HCT116 (cell line): ENCODE measurements around the gene CHD2. TPM values are rescaled to one million over a fixed set of nuclear protein-coding genes. Genes with fewer than 3 reads are reported as not detected.

ENCODE experiments used
- ATAC-seq: fragments of 200-7000 bp; cut with Tn5 transposase; 2 replicates; pipeline ENCODE4 v1.9.1; 2020; ENCODE audit warnings: mild to moderate bottlenecking, moderate library complexity
- BruUV-seq: library from RNA; stranded (reverse); fragments of 400-500 nt; replicated peaks from 2 replicates; lab custom pipeline; 2021; lab: Mats Ljungman, UMichigan
- CTCF ChIA-PET: fragments of 300-600 bp; sonication (Branson Sonifier 250); formaldehyde crosslinking; loops from one replicate; lab custom pipeline; 2021; ENCODE audit warnings: antibody characterized with exemption; lab: Charles Lee
- POLR2A ChIA-PET: fragments of 300-600, 350-600 bp; sonication (Branson Sonifier 250); formaldehyde crosslinking; loops from one replicate; lab custom pipeline; 2021; ENCODE audit warnings: antibody characterized with exemption; lab: Charles Lee
- RAD21 ChIA-PET, 2 experiments: fragments of 300-600 bp; sonication (Branson Sonifier 250); formaldehyde crosslinking; loops; one replicate each; lab custom pipeline; 2023; ENCODE audit warnings: low total read pairs in 2 of 2; ENCODE audit not compliant: uncharacterized antibody in 2 of 2, unreplicated experiment in 2 of 2, low non-redundant PET in 1 of 2; lab: Charles Lee
- DNase-seq: peaks from one replicate; pipeline ENCODE4 v3.0.0-alpha.2; 2010; ENCODE audit warnings: low read depth, low spot score
- H2AFZ ChIP-seq: fragments of 200-600 bp; shearing (Covaris generic), sonication (generic); 2 replicates; pipeline ENCODE4 v1.6.1; 2017; ENCODE audit warnings: low read depth, mixed run types, mixed read lengths, antibody characterized with exemption, low read length; ENCODE audit not compliant: poor library complexity, severe bottlenecking
- H3K27ac ChIP-seq: 2 replicates; pipeline ENCODE4 v1.5.1; 2012; ENCODE audit warnings: low read depth, low read length
- H3K27me3 ChIP-seq: fragments of 200-600 bp; sonication (generic); 2 replicates; pipeline ENCODE4 v1.6.1; 2016; ENCODE audit warnings: mixed run types, low read length, mixed read lengths; ENCODE audit not compliant: insufficient read depth
- H3K36me3 ChIP-seq, 2 experiments: fragments of 200-500 bp in 1 of 2; fragments of 200-600 bp in 1 of 2; sonication (Bioruptor generic) in 1 of 2; sonication (generic) in 1 of 2; 2 replicates each; pipeline versions ENCODE4 v1.5.1 to v1.6.1; 2014 to 2016; ENCODE audit warnings: low read length in 2 of 2, inconsistent platforms in 1 of 2, mixed read lengths in 1 of 2, mixed run types in 1 of 2; ENCODE audit not compliant: insufficient read depth in 2 of 2, control insufficient read depth in 1 of 2
- H3K4me1 ChIP-seq, 2 experiments: fragments of 200-600 bp in 1 of 2; sonication (generic) in 1 of 2; 2 replicates each; pipeline versions ENCODE4 v1.5.1 to v1.6.1; 2012 to 2017; ENCODE audit warnings: low read length in 2 of 2, inconsistent platforms in 1 of 2, mild to moderate bottlenecking in 1 of 2, mixed read lengths in 1 of 2, mixed run types in 1 of 2, moderate library complexity in 1 of 2; ENCODE audit not compliant: insufficient read depth in 2 of 2, control insufficient read depth in 1 of 2
- H3K4me2 ChIP-seq: fragments of 200-600 bp; sonication (generic); 2 replicates; pipeline ENCODE4 v1.6.1; 2017; ENCODE audit warnings: mixed run types, low read length, mixed read lengths
- H3K4me3 ChIP-seq, 2 experiments: fragments of 200-600 bp in 1 of 2; sonication (generic) in 1 of 2; replicated peaks in 1 of 2; 2 replicates each; pipeline ENCODE4 v1.5.1; 2011 to 2016; ENCODE audit warnings: low read length in 2 of 2, control low read depth in 1 of 2, low read depth in 1 of 2, mild to moderate bottlenecking in 1 of 2, mixed read lengths in 1 of 2, mixed run types in 1 of 2
- H3K79me2 ChIP-seq: fragments of 200-600 bp; sonication (generic); 2 replicates; pipeline ENCODE4 v1.6.1; 2017; ENCODE audit warnings: mild to moderate bottlenecking, mixed run types, low read length, moderate library complexity, mixed read lengths; ENCODE audit not compliant: insufficient read depth
- H3K9ac ChIP-seq: fragments of 200-600 bp; sonication (generic); 2 replicates; pipeline ENCODE4 v1.6.1; 2016; ENCODE audit warnings: low read length, mixed read lengths
- H3K9me2 ChIP-seq: fragments of 200-600 bp; sonication (generic), shearing (Covaris generic); 2 replicates; pipeline ENCODE4 v1.6.1; 2017; ENCODE audit warnings: mixed run types, mild to moderate bottlenecking, moderate library complexity; ENCODE audit not compliant: insufficient read depth
- H3K9me3 ChIP-seq, 2 experiments: fragments of 200-500 bp in 1 of 2; fragments of 200-600 bp in 1 of 2; sonication (Bioruptor generic) in 1 of 2; sonication (generic) in 1 of 2; 2 replicates each; pipeline ENCODE4 v1.6.1; 2014 to 2017; ENCODE audit warnings: low read length in 2 of 2, mixed read lengths in 2 of 2, inconsistent platforms in 1 of 2, low read depth in 1 of 2, mild to moderate bottlenecking in 1 of 2, mixed run types in 1 of 2, moderate library complexity in 1 of 2; ENCODE audit not compliant: control insufficient read depth in 1 of 2, insufficient read depth in 1 of 2
- H4K20me1 ChIP-seq: fragments of 200-600 bp; sonication (generic), shearing (Covaris generic); 2 replicates; pipeline ENCODE4 v1.6.1; 2017; ENCODE audit warnings: mixed run types, mild to moderate bottlenecking, moderate library complexity; ENCODE audit not compliant: insufficient read depth
- ATF3 ChIP-seq: IDR thresholded peaks from 2 replicates; pipeline ENCODE4 v1.6.1; 2012
- CBX3 ChIP-seq: IDR thresholded peaks from 2 replicates; pipeline ENCODE4 v1.6.1; 2012; ENCODE audit warnings: low read depth
- CEBPB ChIP-seq: IDR thresholded peaks from 2 replicates; pipeline ENCODE4 v1.6.1; 2012; ENCODE audit warnings: low read depth
- FOSL1 ChIP-seq: IDR thresholded peaks from 2 replicates; pipeline ENCODE4 v1.6.1; 2012; ENCODE audit warnings: low read depth
- JUND ChIP-seq: IDR thresholded peaks from 2 replicates; pipeline ENCODE4 v1.6.1; 2012
- MAX ChIP-seq: IDR thresholded peaks from 2 replicates; pipeline ENCODE4 v1.6.1; 2012
- TCF7L2 ChIP-seq: IDR thresholded peaks from 2 replicates; pipeline ENCODE4 v1.7.0; 2011; ENCODE audit warnings: borderline replicate concordance, inconsistent platforms; ENCODE audit not compliant: insufficient read depth, insufficient read length; ENCODE audit errors: extremely low read depth
- YY1 ChIP-seq: IDR thresholded peaks from 2 replicates; pipeline ENCODE4 v1.6.1; 2011; ENCODE audit warnings: low read length, low read depth, moderate library complexity, mild to moderate bottlenecking; ENCODE audit not compliant: insufficient replicate concordance; ENCODE audit errors: extremely low read depth
- ZFX ChIP-seq: fragments of 450-650 bp; IDR thresholded peaks from 2 replicates; pipeline ENCODE4 v1.6.1; 2017
- ZNF274 ChIP-seq: fragments of 200-500 bp; sonication (Bioruptor generic); IDR thresholded peaks from 2 replicates; pipeline ENCODE4 v1.6.1; 2014; ENCODE audit warnings: mild to moderate bottlenecking, low read depth, low read length, inconsistent platforms
- intact Hi-C: fragments of 100-400 bp; cut with micrococcal nuclease; formaldehyde crosslinking; loops from 2 replicates; pipeline ENCODE4 v1.10.0; 2022
- total RNA-seq: library from RNA; stranded (reverse); gene quantifications from one replicate; pipeline ENCODE4 v1.2.1, GENCODE V29; 2021; ENCODE audit not compliant: unreplicated experiment

The CHD2 gene
- total RNA-seq, 1 experiment from 2014 or later = 116 TPM

- TF ChIP-seq ATF3 (no peak), TCF7L2 (no peak), FOSL1 (no peak), MAX (no peak), ZNF274 (no peak), JUND (no peak), ZFX (no peak), CBX3 (no peak)
Measured at GRCh38 chr15:93055211-93055610, 155.1 kb downstream of the CHD2 start (continued).

- H3K9me2 ChIP-seq = no peaks in the 10 kb centered on the region
- intact Hi-C loops = no loop called here
- H3K4me3 ChIP-seq = no peak overlapping the region
- TF ChIP-seq TCF7L2 (no peak), MAX (no peak), ATF3 (no peak), YY1 (no peak), CEBPB (no peak)
- BruUV-seq = no TSS peak
- peaks cover 6% of the 10 kb centered on the region in 2 experiments for H3K4me1 ChIP-seq
- ATAC-seq (no peak), DNase-seq (no peak)
- no peaks in the 10 kb centered on the region for H4K20me1 ChIP-seq
- no peaks in the 10 kb centered on the region for H3K79me2 ChIP-seq
- no peaks in the 10 kb centered on the region for H3K36me3 ChIP-seq
- H3K27me3 ChIP-seq = no peaks in the 10 kb centered on the region
- H3K4me2 ChIP-seq = no peak overlapping the region
- RAD21 ChIA-PET = no interaction called here
- H3K9me3 ChIP-seq = no peaks in the 10 kb centered on the region
- CTCF ChIA-PET = no interaction called here
- H2AFZ ChIP-seq = no peak overlapping the region
- no peak overlapping the region for H3K27ac ChIP-seq
- POLR2A ChIA-PET = no interaction called here
- H3K9ac ChIP-seq = no peak overlapping the region
Measured at GRCh38 chr15:93056836-93057235, 156.7 kb downstream of the CHD2 start.
